A375 (cell line): ENCODE data around the gene BCL2L14. TPM values are rescaled to one million over a fixed set of nuclear protein-coding genes. Genes with fewer than 3 reads are reported as not detected.

Experiments used
- total RNA-seq: library from RNA; depleted of rRNA; stranded (reverse); fragments of >200 nt; shearing (Covaris generic); gene quantifications from 2 replicates; pipeline ENCODE4 v1.2.3, GENCODE V29; 2014; rRNA removed

The BCL2L14 gene
- not detected in 2 replicates for total RNA-seq

DNA sequence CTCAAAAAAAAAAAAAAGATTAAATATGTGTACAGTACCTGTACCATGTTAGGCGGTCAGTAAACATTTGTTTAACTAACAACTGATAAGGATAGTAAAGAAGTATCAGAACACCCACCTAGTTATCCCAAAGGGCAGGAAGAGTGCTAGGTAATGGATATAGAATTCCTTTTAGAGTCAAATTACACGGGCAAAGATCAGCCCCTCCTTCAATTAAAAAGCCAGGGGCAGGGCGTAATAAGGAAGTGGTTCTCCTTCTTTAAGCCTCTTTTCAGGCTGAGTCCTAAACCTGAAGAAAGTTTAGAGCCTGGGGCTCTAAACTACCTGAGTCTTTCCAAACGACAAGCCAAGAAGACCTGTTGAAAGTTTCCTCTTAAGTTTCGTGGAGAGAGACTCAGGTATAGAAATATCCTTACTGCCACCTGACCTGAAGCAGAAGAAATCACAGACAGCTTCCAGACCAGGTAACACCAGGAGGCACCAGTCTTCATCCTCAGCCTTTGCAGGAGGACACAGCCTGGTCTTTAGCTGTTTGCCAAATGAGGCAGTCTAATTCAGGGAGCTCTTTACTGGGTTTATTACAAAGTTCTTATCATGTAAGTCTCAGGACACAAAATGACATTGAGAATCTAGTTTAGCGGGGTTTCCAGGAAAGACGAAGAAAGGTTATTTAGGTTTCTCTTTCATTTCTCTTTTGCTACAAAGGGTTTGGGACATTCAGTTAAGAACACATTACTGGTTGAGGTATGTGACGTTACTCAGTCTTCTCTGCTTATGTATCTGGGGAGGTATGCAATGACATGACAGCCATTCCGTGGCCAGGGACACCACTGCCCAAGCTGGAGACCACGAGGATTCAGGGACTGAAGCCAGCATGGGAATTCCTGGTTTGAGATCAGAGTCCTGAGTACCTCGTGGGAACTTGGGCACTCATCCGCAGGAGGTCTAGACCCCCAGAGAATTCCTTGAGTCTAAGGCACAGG lies at the start of gene BCL2L14:
BCL2L14 (plus strand) TSS at position 266 of the 983 bp plus-strand sequence. CDS start 8,367 bp downstream, outside the sequence.

Other genes starting within 250 kb of the BCL2L14 start
- gene LRP6, start 196.1 kb downstream of the BCL2L14 start, total RNA-seq: 36.9 and 40.1 TPM in 2 replicates